GM12892 (cell line): Measurements from ENCODE around the gene TEKT5.

Experiments
- POLR2A ChIP-seq: IDR thresholded peaks from 2 replicates; pipeline ENCODE4 v1.6.1; 2011; ENCODE audit warnings: low read depth, low read length, control low read depth
- POLR2AphosphoS5 ChIP-seq: IDR thresholded peaks from 2 replicates; pipeline ENCODE4 v1.6.1; 2011; ENCODE audit warnings: low read depth, low read length, control low read depth
- TAF1 ChIP-seq: IDR thresholded peaks from 2 replicates; pipeline ENCODE4 v1.6.1; 2011; ENCODE audit warnings: low read depth, mild to moderate bottlenecking, control low read depth, low read length, borderline replicate concordance

DNA sequence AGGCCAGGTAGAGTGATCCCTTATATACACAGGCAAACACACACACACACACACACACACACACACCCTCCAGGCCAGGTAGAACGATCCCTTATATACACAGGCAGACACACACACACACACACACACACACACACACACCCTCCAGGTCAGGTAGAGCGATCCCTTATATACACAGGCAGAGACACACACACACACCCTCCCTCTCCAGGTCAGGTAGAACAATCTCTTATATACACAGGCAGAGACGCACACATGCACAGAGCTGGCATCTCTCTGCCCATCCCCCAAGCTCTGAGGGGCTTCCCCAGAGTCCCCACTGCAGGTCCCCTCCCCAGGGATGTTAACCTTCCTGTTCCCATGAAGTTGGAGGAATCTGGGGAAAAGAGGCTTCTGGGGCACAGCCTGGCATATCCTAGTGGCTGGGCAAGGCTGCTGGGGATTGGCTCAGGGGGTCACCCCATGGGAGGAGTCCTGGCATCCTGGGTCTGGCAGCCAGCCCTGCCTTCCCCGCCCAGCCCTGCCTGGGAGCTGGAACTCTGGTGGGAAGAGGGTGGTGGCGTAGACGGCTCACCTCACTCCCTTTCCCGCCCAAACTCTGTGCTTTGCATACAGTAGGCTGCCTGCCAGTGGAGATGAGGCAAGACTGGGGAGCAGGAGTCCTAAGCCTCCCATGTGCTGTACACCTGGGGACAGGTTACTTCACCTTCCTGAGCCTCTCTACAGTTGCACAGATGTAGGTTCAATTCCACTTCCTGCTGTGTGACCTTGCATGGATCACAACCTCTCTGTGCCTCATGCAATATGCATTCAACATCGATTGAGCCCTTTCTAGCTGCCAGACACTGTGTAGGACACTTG, 41.8 kb downstream of the TEKT5 start:
- TF ChIP-seq POLR2AphosphoS5 (no peak), TAF1 (no peak), POLR2A (no peak)
